ENCODE results near the gene VPS18.

Gene VPS18

GRCh38 chr15:40902605-40903561 lies 8.6 kb downstream of the VPS18 start:
- no peak for DNase-seq

DNA sequence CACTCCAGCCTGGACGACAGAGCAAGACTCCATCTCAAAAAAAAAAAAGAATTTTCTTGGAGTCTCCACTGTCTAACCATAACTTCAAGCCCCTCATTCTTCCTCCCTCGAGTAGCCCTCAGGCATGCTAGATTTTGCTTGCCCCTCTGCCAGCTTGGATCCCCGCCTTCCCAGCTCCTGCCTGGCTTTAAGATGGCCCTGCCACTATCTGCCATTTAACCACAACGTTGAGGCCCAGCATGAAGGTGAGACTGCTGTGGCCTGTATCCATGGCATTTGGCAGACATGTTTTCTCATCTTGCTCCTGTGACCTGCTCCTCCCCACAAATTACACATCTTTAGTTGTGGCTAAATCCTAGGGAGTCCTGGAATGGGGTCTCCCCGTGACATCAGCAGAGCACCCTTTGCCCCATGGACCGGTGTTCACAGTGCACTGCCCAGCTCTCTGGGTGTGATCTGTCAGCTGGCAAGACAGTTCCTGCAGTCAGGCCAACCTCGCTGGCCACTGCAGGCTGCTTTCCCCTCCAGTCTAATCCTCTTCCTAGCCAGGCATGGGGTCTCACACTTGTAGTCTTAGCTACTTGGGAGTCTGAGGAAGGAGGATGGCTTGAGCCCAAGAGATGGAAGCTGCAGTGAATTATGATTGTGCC lies 10.4 kb downstream of the VPS18 start:
- no peak for DNase-seq

GRCh38 chr15:40906091-40906990 lies 12.1 kb downstream of the VPS18 start:
- peak; percentile 20 to 77 for DNase-seq

GRCh38 chr15:40906991-40907802 lies 12.9 kb downstream of the VPS18 start:
- no peak for DNase-seq

DNA sequence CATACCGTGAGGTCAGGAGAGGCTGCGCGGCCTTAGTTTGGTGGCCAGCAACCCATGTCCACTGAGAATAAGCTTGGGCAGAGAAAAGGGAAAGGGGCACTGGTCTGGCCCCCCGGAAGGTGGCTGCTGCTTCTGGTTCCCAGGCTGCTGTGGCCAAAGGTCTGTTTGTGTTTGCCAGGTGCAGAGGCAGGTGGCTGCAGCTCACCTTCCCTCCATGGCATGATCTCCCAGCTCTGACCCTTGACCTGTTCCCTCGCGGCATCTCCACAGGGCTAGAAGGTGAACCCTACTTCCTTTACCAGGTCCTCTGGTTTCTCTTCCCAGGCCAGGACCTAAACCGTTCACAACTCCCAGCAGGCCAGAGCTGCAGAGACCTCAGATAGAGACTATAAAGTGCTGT lies 13.8 kb downstream of the VPS18 start:
- no peak for DNase-seq

GRCh38 chr15:40909662-40910630 lies 15.7 kb downstream of the VPS18 start:
- no peak for DNase-seq

DNA sequence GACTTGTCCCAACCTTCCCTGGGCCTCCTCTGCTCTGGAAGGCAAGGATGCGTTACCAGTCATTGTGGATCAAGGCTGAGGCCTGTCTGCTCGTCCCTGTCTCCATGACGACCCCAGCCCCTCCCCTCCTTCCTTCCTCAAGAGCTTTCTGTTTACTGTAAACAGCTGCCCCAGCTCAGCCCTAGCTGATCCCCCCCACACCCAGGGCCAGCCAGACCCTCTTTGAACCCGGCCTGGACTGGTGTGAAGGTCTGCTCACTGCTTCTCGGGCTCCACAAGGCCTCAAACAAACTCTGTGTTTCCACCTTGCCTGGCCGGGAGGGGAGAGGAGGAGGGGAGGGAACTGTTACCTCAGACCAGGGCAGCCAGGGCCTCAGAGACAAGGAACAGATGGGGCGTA lies 16.9 kb downstream of the VPS18 start:
- no peak for DNase-seq

DNA sequence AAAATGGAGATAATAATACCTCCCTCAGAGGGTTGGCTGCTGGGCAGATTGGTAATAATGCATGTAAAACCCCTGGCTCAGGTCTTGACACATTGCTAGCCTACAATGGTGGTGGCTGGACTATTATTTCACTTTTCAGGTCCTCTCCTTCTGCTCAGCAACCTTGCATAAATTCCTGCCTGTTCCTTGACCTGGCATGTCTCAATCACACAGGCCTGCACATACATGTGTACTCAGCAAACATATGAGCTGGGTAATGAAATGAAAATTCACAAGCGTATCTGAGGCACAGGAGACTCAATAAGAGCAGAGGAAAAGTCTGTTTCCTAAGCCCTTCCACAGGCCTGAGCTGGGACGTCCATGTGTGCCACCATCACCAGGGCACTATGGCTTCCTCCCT lies 17.4 kb downstream of the VPS18 start:
- DNase-seq: no peak

DNA sequence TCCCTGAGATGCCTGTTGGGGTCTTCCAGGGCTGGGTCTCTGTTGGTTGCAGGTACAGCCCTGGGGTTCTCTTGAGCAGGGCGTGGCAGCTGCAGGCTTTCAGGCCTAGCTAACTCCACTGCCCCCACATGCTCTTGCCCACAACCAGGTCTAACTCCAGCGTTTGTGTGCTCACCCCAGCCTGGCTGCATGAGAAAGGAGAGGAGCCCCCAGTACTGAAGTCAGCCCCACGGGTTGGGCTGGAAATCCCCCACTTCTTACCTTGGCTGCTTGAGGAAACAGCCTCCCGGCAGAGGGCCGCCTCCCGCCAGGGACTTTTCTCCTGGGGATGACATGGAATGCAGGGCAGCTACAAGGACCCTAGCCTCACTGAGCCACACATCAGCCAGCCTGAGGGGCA lies 18.2 kb downstream of the VPS18 start:
- DNase-seq: no peak

- no peak for DNase-seq
Measured at GRCh38 chr15:40914013-40914412, 19.8 kb downstream of the VPS18 start.

- DNase-seq: no peak
Measured at GRCh38 chr15:40914486-40914885, 20.2 kb downstream of the VPS18 start.

- DNase-seq: no peak
Measured at GRCh38 chr15:40915116-40915661, 20.9 kb downstream of the VPS18 start.

GRCh38 chr15:40915679-40916078 lies 21.4 kb downstream of the VPS18 start:
- DNase-seq: no peak

- no peak for DNase-seq
Measured at GRCh38 chr15:40917585-40917984, 23.3 kb downstream of the VPS18 start.

GRCh38 chr15:40918146-40918798 lies 24.0 kb downstream of the VPS18 start:
- no peak for DNase-seq

GRCh38 chr15:40918799-40919392 lies 24.6 kb downstream of the VPS18 start:
- no peak for DNase-seq

GRCh38 chr15:40921949-40922607 lies 27.8 kb downstream of the VPS18 start:
- DNase-seq: no peak

DNA sequence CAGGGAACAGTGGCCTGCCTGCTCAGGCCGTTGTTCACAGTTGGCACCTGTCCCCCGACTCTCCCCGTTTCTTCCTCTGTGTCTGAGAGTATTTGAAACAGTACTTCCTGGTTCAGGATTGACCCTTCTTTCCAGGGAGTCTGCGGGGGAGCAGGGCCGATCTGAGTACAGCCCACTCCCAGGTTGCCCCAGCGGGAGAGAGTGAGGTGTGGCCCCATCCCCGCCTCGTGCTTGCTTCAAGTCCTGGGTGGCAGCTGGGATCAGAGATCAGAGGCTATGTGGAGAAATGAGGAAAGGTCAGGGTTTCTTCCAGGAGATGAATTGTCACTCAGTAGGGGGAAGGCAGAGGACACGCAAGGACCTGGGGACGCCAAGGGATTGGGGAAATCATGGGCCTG lies 28.4 kb downstream of the VPS18 start:
- DNase-seq: no peak

GRCh38 chr15:40923551-40923950 lies 29.3 kb downstream of the VPS18 start:
- no peak for DNase-seq
